NCI-H82 treated with DMSO at 0.1 percent for 48 hours (cell line): ENCODE measurements around the gene XIRP1.

Experiments
- DNase-seq: peaks from one replicate; lab custom pipeline; 2025; ENCODE audit not compliant: unreplicated experiment; lab: John Stamatoyannopoulos, UW

Gene XIRP1

GRCh38 chr3:39170461-39170860, 21.9 kb downstream of the XIRP1 start:
- no peak for DNase-seq

- DNase-seq = no peak
Measured at GRCh38 chr3:39169712-39170111, 22.7 kb downstream of the XIRP1 start.

GRCh38 chr3:39168156-39168780, 24.1 kb downstream of the XIRP1 start:
- DNase-seq = no peak

- no peak for DNase-seq
Measured at GRCh38 chr3:39166932-39167532, 25.4 kb downstream of the XIRP1 start.

- DNase-seq = no peak
Measured at GRCh38 chr3:39166134-39166710, 26.2 kb downstream of the XIRP1 start.

GRCh38 chr3:39165518-39165917, 26.9 kb downstream of the XIRP1 start:
- no peak for DNase-seq

GRCh38 chr3:39164414-39164813, 28.0 kb downstream of the XIRP1 start:
- DNase-seq = no peak

GRCh38 chr3:39158148-39158715, 34.2 kb downstream of the XIRP1 start:
- peak; percentile 52 for DNase-seq

- no peak for DNase-seq
Measured at GRCh38 chr3:39157359-39157758, 35.0 kb downstream of the XIRP1 start.

- no peak for DNase-seq
Measured at GRCh38 chr3:39156421-39156820, 36.0 kb downstream of the XIRP1 start.

- no peak for DNase-seq
Measured at GRCh38 chr3:39154280-39155021, 37.9 kb downstream of the XIRP1 start.

GRCh38 chr3:39153977-39154279, 38.5 kb downstream of the XIRP1 start:
- no peak for DNase-seq

- DNase-seq = no peak
Measured at GRCh38 chr3:39150803-39151631, 41.4 kb downstream of the XIRP1 start.

GRCh38 chr3:39150148-39150802, 42.1 kb downstream of the XIRP1 start:
- peak; percentile 36 for DNase-seq

- DNase-seq = no peak
Measured at GRCh38 chr3:39149498-39150147, 42.8 kb downstream of the XIRP1 start.

- DNase-seq = no peak
Measured at GRCh38 chr3:39149059-39149455, 43.3 kb downstream of the XIRP1 start.

- DNase-seq = peak; percentile 91
Measured at GRCh38 chr3:39148435-39149058, 43.8 kb downstream of the XIRP1 start.

- peak; percentile 70 for DNase-seq
Measured at GRCh38 chr3:39147711-39148434, 44.5 kb downstream of the XIRP1 start.
